HL-60 (cell line): Measurements from ENCODE around the gene LMNTD1.
"Not testable (repeated sequence)": the region's sequence is repeated elsewhere in the genome, so short reads cannot be mapped to it uniquely, and the experiment has no call there.

ENCODE experiments used
- DNase-seq, 2 experiments: peaks; one replicate each; pipeline ENCODE4 v3.0.0-alpha.2; 2010 to 2020; ENCODE audit warnings: low read depth in 1 of 2, low spot score in 1 of 2
- H3K27ac ChIP-seq: fragments of 250-450 bp; sonication (Bioruptor Pico); replicated peaks from 2 replicates; pipeline ENCODE4 v1.5.1; 2020; ENCODE audit warnings: mild to moderate bottlenecking, moderate library complexity
- H3K27me3 ChIP-seq: fragments of 250-450 bp; sonication (Bioruptor Pico); 2 replicates; pipeline ENCODE4 v1.5.1; 2021; ENCODE audit warnings: mild to moderate bottlenecking, moderate library complexity; ENCODE audit not compliant: insufficient read depth, poor library complexity, severe bottlenecking
- H3K4me3 ChIP-seq: replicated peaks from 2 replicates; pipeline ENCODE4 v1.5.1; 2011; ENCODE audit warnings: mild to moderate bottlenecking, control low read depth, low read length; ENCODE audit not compliant: insufficient read depth
- GABPA ChIP-seq: IDR thresholded peaks from 2 replicates; pipeline ENCODE4 v1.6.1; 2012; ENCODE audit warnings: low read depth
- POLR2AphosphoS5 ChIP-seq: IDR thresholded peaks from 2 replicates; pipeline ENCODE4 v1.6.1; 2012; ENCODE audit warnings: low read depth
- SPI1 ChIP-seq: IDR thresholded peaks from 2 replicates; pipeline ENCODE4 v1.6.1; 2012; ENCODE audit warnings: low read depth, mild to moderate bottlenecking, borderline replicate concordance
- TF ChIP-seq, protein P1 (sequence below): IDR thresholded peaks from one replicate; pipeline ENCODE4 v1.5.1; 2011; ENCODE audit warnings: low read length, control low read depth, inconsistent platforms; ENCODE audit not compliant: insufficient read depth
- TF ChIP-seq, protein P2 (sequence below): IDR thresholded peaks from 2 replicates; pipeline ENCODE4 v1.6.1; 2012; ENCODE audit warnings: low read depth; ENCODE audit not compliant: insufficient replicate concordance

The LMNTD1 gene

DNA sequence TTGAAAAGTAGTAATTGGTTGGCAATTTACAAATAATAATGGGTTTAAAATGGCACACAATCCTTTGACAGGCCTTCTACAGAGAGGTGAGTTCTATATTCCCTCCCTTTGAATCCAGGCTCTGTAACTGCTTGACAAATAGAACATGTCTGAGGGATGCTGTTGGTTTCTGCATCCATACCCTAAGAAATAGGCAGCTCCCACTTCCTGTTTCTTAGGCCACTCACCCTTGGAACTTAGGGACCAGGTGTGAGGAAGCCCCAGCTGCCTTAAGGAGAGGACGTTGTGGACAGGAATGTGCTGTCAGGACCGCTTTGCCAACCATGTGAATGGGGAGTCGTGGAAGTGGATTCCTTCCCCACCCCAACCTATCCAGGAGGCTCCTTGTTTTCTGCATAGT is 59.4 kb downstream of the LMNTD1 start:
- no peak for DNase-seq
- no peak for TF ChIP-seq GABPA
- peak; percentile 64 for TF ChIP-seq SPI1
- Histone ChIP-seq H3K27me3 (no peaks in the 10 kb centered on the region), H3K4me3 (no peak overlapping the region), H3K27ac (no peak overlapping the region)

DNA sequence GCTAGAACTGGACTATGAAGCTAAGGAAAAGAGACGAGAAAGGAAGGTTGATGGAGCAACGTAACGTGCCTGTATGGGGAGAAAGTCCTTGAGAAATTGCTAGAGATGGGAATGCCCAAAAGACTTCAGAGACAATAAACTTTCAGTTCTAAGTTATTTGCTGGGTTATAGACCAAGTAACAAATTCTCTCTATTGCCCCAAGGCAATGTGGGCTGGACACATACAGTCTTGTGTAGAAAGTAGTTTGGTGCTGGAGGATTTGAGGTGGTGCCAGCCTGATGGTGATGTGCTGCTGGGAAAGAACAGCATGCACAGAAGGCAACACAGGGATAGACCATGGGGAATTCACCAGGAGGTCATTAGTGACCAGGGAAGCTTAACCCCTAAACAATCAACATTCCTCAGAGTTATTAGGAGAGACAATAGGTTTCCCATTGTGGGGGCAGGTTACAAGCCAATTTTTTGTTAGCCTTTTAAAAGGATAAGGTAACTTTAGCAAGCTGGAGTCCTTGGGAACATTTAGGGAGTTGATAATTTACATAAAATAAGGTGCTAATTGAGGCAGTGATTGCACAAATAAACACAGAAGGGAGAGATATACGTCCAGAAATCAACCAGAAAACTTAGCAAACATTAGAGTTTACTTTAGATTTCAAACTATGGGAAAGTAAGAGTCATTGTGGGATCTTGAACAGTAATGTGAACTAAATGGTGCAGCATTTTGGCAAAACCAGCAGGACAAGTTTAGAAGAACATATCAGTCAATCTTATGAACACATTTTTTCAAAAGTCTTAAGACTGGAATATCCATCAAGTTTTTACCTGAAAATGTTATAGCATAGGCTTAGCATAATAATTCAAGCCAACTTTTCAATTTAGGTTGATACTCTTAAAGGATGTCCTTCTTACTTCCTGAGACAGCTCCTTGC is 61.4 kb downstream of the LMNTD1 start:
- H3K27me3 ChIP-seq = no peaks in the 10 kb centered on the region
- H3K4me3 ChIP-seq = no peak overlapping the region
- no peak for DNase-seq
- no peak overlapping the region for H3K27ac ChIP-seq
- TF ChIP-seq GABPA (no peak), SPI1 (no peak), POLR2AphosphoS5 (no peak)
- TF ChIP-seq, protein P1, sequence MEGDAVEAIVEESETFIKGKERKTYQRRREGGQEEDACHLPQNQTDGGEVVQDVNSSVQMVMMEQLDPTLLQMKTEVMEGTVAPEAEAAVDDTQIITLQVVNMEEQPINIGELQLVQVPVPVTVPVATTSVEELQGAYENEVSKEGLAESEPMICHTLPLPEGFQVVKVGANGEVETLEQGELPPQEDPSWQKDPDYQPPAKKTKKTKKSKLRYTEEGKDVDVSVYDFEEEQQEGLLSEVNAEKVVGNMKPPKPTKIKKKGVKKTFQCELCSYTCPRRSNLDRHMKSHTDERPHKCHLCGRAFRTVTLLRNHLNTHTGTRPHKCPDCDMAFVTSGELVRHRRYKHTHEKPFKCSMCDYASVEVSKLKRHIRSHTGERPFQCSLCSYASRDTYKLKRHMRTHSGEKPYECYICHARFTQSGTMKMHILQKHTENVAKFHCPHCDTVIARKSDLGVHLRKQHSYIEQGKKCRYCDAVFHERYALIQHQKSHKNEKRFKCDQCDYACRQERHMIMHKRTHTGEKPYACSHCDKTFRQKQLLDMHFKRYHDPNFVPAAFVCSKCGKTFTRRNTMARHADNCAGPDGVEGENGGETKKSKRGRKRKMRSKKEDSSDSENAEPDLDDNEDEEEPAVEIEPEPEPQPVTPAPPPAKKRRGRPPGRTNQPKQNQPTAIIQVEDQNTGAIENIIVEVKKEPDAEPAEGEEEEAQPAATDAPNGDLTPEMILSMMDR = no peak
- TF ChIP-seq, protein P2, sequence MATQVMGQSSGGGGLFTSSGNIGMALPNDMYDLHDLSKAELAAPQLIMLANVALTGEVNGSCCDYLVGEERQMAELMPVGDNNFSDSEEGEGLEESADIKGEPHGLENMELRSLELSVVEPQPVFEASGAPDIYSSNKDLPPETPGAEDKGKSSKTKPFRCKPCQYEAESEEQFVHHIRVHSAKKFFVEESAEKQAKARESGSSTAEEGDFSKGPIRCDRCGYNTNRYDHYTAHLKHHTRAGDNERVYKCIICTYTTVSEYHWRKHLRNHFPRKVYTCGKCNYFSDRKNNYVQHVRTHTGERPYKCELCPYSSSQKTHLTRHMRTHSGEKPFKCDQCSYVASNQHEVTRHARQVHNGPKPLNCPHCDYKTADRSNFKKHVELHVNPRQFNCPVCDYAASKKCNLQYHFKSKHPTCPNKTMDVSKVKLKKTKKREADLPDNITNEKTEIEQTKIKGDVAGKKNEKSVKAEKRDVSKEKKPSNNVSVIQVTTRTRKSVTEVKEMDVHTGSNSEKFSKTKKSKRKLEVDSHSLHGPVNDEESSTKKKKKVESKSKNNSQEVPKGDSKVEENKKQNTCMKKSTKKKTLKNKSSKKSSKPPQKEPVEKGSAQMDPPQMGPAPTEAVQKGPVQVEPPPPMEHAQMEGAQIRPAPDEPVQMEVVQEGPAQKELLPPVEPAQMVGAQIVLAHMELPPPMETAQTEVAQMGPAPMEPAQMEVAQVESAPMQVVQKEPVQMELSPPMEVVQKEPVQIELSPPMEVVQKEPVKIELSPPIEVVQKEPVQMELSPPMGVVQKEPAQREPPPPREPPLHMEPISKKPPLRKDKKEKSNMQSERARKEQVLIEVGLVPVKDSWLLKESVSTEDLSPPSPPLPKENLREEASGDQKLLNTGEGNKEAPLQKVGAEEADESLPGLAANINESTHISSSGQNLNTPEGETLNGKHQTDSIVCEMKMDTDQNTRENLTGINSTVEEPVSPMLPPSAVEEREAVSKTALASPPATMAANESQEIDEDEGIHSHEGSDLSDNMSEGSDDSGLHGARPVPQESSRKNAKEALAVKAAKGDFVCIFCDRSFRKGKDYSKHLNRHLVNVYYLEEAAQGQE = no peak

DNA sequence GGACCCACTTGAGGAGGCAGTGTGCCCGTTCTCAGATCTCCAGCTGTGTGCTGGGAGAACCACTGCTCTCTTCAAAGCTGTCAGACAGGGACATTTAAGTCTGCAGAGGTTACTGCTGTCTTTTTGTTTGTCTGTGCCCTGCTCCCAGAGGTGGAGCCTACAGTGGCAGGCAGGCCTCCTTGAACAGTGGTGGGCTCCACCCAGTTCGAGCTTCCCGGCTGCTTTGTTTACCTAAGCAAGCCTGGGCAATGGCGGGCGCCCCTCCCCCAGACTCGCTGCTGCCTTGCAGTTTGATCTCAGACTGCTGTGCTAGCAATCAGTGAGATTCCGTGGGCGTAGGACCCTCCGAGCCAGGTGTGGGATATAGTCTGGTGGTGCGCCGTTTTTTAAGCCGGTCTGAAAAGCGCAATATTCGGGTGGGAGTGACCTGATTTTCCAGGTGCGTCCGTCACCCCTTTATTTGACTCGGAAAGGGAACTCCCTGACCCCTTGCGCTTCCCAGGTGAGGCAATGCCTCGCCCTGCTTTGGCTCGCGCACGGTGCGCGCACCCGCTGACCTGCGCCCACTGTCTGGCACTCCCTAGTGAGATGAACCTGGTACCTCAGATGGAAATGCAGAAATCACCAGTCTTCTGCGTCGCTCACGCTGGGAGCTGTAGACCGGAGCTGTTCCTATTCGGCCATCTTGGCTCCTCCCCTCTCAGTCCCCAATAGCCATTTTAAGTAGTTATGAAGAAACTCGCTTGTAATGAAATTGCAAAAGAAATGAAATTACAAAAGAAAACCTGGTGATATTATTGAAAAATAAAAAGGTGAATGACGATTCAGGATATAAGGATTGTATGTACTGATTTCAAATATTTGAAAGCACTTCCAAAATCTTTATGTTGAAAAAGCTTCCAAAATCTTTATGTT is 63.9 kb downstream of the LMNTD1 start:
- H3K4me3 ChIP-seq, H3K27me3 ChIP-seq, H3K27ac ChIP-seq, DNase-seq: not testable (repeated sequence)

DNA sequence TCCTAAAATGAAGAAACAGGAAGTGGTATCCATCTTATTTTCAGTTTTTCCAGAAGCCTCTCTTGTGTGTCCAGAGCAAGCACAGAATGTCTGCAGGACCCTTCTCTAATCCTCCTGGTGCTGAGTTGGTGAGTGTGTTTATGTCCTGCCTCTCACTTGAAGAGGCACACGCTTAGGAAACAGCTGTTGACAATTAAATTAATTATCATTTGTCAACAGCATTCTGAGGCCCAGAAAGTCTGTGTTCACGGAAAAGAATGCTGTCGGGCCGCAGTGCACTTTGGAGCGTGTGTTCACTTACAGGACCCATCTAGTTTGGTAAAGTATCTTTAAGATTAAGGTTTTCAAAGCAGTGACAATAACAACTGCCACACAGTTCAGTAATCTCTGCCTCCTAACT is 70.5 kb downstream of the LMNTD1 start:
- no peak for DNase-seq
- no peaks in the 10 kb centered on the region for H3K27me3 ChIP-seq
- H3K27ac ChIP-seq = no peak overlapping the region
- TF ChIP-seq, protein P1 = no peak
- TF ChIP-seq SPI1 = peak; percentile 55
- no peak overlapping the region for H3K4me3 ChIP-seq

DNA sequence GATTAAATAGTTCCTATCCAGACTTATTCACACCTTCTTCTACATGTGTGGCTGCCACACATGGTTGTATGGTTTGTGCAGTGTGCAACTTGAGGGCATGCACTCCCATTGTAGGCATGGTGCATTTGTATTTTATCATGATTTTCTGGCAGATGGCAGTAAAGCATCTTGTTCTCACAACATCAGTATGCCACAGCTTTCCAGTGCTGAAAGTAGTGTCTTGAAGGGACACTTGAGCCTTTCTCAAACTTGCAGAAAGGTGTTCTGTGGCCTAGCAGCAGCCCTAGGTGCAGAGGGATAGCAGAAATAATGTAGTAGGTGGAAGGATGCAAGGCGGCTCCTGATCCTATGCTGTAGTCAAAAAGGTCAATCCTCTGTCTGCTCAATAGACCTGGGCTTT is 72.9 kb downstream of the LMNTD1 start:
- DNase-seq = no peak

More for the DNA sequence above, 72.9 kb downstream of the LMNTD1 start:
- Histone ChIP-seq H3K4me3 (no peak overlapping the region), H3K27me3 (no peaks in the 10 kb centered on the region), H3K27ac (no peak overlapping the region)
- TF ChIP-seq GABPA (no peak), SPI1 (no peak), POLR2AphosphoS5 (no peak)
- TF ChIP-seq, protein P1 = no peak
- TF ChIP-seq, protein P2 = peak; percentile 52
